A549 (cell line): Measurements from ENCODE around the gene USP2. TPM values are rescaled to one million over a fixed set of nuclear protein-coding genes. Genes with fewer than 3 reads are reported as not detected.

Experiments used
- ATAC-seq, 2 experiments: fragments of 200-7000 bp in 1 of 2; fragments of >200 bp in 1 of 2; cut with Nextera tagmentation in 1 of 2; cut with Tn5 transposase in 1 of 2; 3 replicates each; pipeline versions ENCODE4 v1.8.0 to v1.9.1; 2018 to 2020; ENCODE audit warnings: mild to moderate bottlenecking in 1 of 2, moderate library complexity in 1 of 2
- CTCF ChIA-PET: fragments of 300-600 bp; sonication (Branson Sonifier 250); formaldehyde crosslinking; extraction: SDS; loops from one replicate; lab custom pipeline; 2021; ENCODE audit warnings: antibody characterized with exemption, inconsistent platforms; lab: Yijun Ruan, JAX
- POLR2A ChIA-PET: fragments of 350-600 bp; formaldehyde crosslinking; extraction: SDS; loops from one replicate; lab custom pipeline; 2021; ENCODE audit warnings: antibody characterized with exemption, inconsistent platforms; lab: Yijun Ruan, JAX
- DNase-seq, 2 experiments: peaks; one replicate each; pipeline versions ENCODE4 v3.0.0 to v3.0.0-alpha.2; 2011 to 2016; ENCODE audit warnings: low read depth in 1 of 2, low spot score in 1 of 2
- FAIRE-seq: peaks from 2 replicates; lab custom pipeline; 2011; peaks lifted over from hg19 to GRCh38; lab: Jason Lieb, UNC
- H3K27ac ChIP-seq, 2 experiments: fragments of >200 bp; sonication (Bioruptor Twin); formaldehyde crosslinking; 3 replicates each; pipeline ENCODE4 v1.5.1; 2016 to 2017
- H3K4me1 ChIP-seq: fragments of >200 bp; sonication (Bioruptor Twin); formaldehyde crosslinking; 3 replicates; pipeline ENCODE4 v1.6.1; 2016
- H3K4me2 ChIP-seq: fragments of >200 bp; sonication (Bioruptor Twin); formaldehyde crosslinking; 3 replicates; pipeline ENCODE4 v1.6.1; 2016
- H3K4me3 ChIP-seq: fragments of >200 bp; sonication (Bioruptor Twin); formaldehyde crosslinking; 3 replicates; pipeline ENCODE4 v1.5.1; 2016
- H3K9me3 ChIP-seq: fragments of >200 bp; sonication (Bioruptor Twin); formaldehyde crosslinking; 3 replicates; pipeline ENCODE4 v1.6.1; 2016
- ATOH8 ChIP-seq: fragments of 250-450 bp; sonication (Bioruptor Pico); IDR thresholded peaks from 2 replicates; pipeline ENCODE4 v1.5.0; 2020; ENCODE audit warnings: low read depth, mild to moderate bottlenecking, moderate library complexity
- BHLHE40 ChIP-seq: IDR thresholded peaks from 2 replicates; pipeline ENCODE4 v1.6.1; 2012; ENCODE audit warnings: low read depth, low read length, inconsistent platforms
- CBX8 ChIP-seq: fragments of 200-600 bp; sonication (generic); IDR thresholded peaks from 2 replicates; pipeline ENCODE4 v1.6.1; 2016
- CEBPB ChIP-seq, 2 experiments: fragments of >200 bp in 1 of 2; sonication (Bioruptor Twin) in 1 of 2; formaldehyde crosslinking in 1 of 2; IDR thresholded peaks; 2 replicates each; pipeline ENCODE4 v1.6.1; 2012 to 2016
- CHD4 ChIP-seq: fragments of 200-600 bp; sonication (generic); IDR thresholded peaks from 2 replicates; pipeline ENCODE4 v1.6.1; 2016; ENCODE audit warnings: antibody characterized with exemption, mild to moderate bottlenecking, borderline replicate concordance
- EHF ChIP-seq: fragments of 250-450 bp; sonication (Bioruptor Pico); IDR thresholded peaks from 2 replicates; pipeline ENCODE4 v1.5.0; 2020; ENCODE audit warnings: mild to moderate bottlenecking
- ELK1 ChIP-seq: fragments of 150-350 bp; IDR thresholded peaks from 2 replicates; pipeline ENCODE4 v1.6.1; 2014; ENCODE audit warnings: low read depth, mild to moderate bottlenecking, low read length
- ESRRA ChIP-seq: fragments of 150-350 bp; IDR thresholded peaks from 2 replicates; pipeline ENCODE4 v1.6.1; 2014; ENCODE audit warnings: mild to moderate bottlenecking, low read length, borderline replicate concordance
- FOXS1 ChIP-seq: fragments of 250-450 bp; sonication (Bioruptor Pico); IDR thresholded peaks from 2 replicates; pipeline ENCODE4 v1.5.0; 2020; ENCODE audit warnings: mild to moderate bottlenecking, moderate library complexity
- GATA3 ChIP-seq: IDR thresholded peaks from 2 replicates; pipeline ENCODE4 v1.6.1; 2012; ENCODE audit warnings: borderline replicate concordance
- HOXA7 ChIP-seq: fragments of 250-450 bp; sonication (Bioruptor Pico); IDR thresholded peaks from 2 replicates; pipeline ENCODE4 v1.5.0; 2020; ENCODE audit warnings: mild to moderate bottlenecking, moderate library complexity
- HOXB5 ChIP-seq: fragments of 250-450 bp; sonication (Bioruptor Pico); IDR thresholded peaks from 2 replicates; pipeline ENCODE4 v1.5.0; 2020; ENCODE audit warnings: mild to moderate bottlenecking, moderate library complexity
- JUNB ChIP-seq: fragments of >200 bp; sonication (Bioruptor Twin); formaldehyde crosslinking; IDR thresholded peaks from 2 replicates; pipeline ENCODE4 v1.6.1; 2016
- KDM1A ChIP-seq: fragments of 200-600 bp; sonication (generic); IDR thresholded peaks from 2 replicates; pipeline ENCODE4 v1.6.1; 2016; ENCODE audit warnings: low read depth, mild to moderate bottlenecking
- KDM5A ChIP-seq: fragments of 200-600 bp; sonication (generic); IDR thresholded peaks from 2 replicates; pipeline ENCODE4 v1.6.1; 2016; ENCODE audit warnings: antibody characterized with exemption, mild to moderate bottlenecking
- MAFK ChIP-seq: fragments of 450-650 bp; IDR thresholded peaks from 2 replicates; pipeline ENCODE4 v1.6.1; 2014; ENCODE audit not compliant: partially characterized antibody
- MYC ChIP-seq: IDR thresholded peaks from 2 replicates; pipeline ENCODE4 v1.6.1; 2012; ENCODE audit warnings: mild to moderate bottlenecking, inconsistent platforms, low read length, improper control_type of control experiment, borderline replicate concordance
- PBX3 ChIP-seq: IDR thresholded peaks from 2 replicates; pipeline ENCODE4 v1.6.1; 2012
- PHF8 ChIP-seq: fragments of 200-600 bp; sonication (generic); IDR thresholded peaks from 2 replicates; pipeline ENCODE4 v1.6.1; 2016; ENCODE audit warnings: low read depth, mild to moderate bottlenecking, antibody characterized with exemption, moderate library complexity, borderline replicate concordance
- RAD21 ChIP-seq, 2 experiments: fragments of >200 bp in 1 of 2; sonication (Bioruptor Twin) in 1 of 2; formaldehyde crosslinking in 1 of 2; IDR thresholded peaks in 1 of 2; conservative IDR thresholded peaks in 1 of 2; 2 replicates in 1 of 2; 3 replicates in 1 of 2; pipeline ENCODE4 v1.6.1; 2012 to 2018; ENCODE audit warnings: inconsistent platforms in 1 of 2
- REST ChIP-seq: fragments of 200-600 bp; sonication (generic); IDR thresholded peaks from 2 replicates; pipeline ENCODE4 v1.6.1; 2016; ENCODE audit warnings: antibody characterized with exemption, mild to moderate bottlenecking, moderate library complexity
- TP53 ChIP-seq: fragments of 250-450 bp; sonication (Bioruptor Pico); IDR thresholded peaks from 2 replicates; pipeline ENCODE4 v1.5.0; 2021; ENCODE audit warnings: mild to moderate bottlenecking, moderate library complexity
- ZC3H11A ChIP-seq: fragments of 450-650 bp; IDR thresholded peaks from 2 replicates; pipeline ENCODE4 v1.6.1; 2014; ENCODE audit warnings: antibody characterized with exemption, mild to moderate bottlenecking
- ZNF302 ChIP-seq: fragments of 250-450 bp; sonication (Bioruptor Pico); IDR thresholded peaks from 2 replicates; pipeline ENCODE4 v1.9.0; 2021; ENCODE audit warnings: inconsistent platforms, mild to moderate bottlenecking, moderate library complexity
- WGBS: methylation state at CpG from one replicate; pipeline ENCODE4 v1.1.6; 2017; ENCODE audit errors: missing lambda C conversion rate; 5-methylcytosine and 5-hydroxymethylcytosine counted together
- polyA plus RNA-seq, 4 experiments: library from polyadenylated mRNA; depleted of rRNA in 3 of 4; stranded (reverse); fragments of >200 nt; fragmentation: RNase III in 1 of 4; extraction: RNeasy Plus Mini Kit Qiagen cat#74134 plus additional on column Dnase treatment in 1 of 4; gene quantifications; 2 replicates in 3 of 4; 3 replicates in 1 of 4; pipeline ENCODE4 v1.2.3, GENCODE V29; 2011 to 2017

USP2 gene
- polyA plus RNA-seq, 2 of the 4 experiments (the other 2 are of a cell fraction): 0.30 to 0.48 TPM

- no peak overlapping the region for H3K27ac ChIP-seq
- peaks cover 7% of the 10 kb centered on the region; the same call in 2 of the 3 replicates for H3K9me3 ChIP-seq
- no peak for DNase-seq
- H3K4me2 ChIP-seq: no peak overlapping the region
- 85% methylated on average over 1 of the region's 1 CpG for WGBS
- ChIA-PET CTCF (interaction anchor here (0.6 to 1.5 kb wide), 3 partner anchors 11 to 78 kb away, joined by 3 read pairs; no protein-coding TSS in a partner anchor), POLR2A (no interaction called here)
- no peak for TF ChIP-seq ESRRA
- no peak for TF ChIP-seq ELK1
- no peak for TF ChIP-seq MAFK
- TF ChIP-seq GATA3: no peak
- no peak for TF ChIP-seq ZNF302
- TF ChIP-seq PHF8: no peak
- TF ChIP-seq KDM5A: no peak
- no peak for TF ChIP-seq MYC
- no peak for TF ChIP-seq HOXA7
- TF ChIP-seq FOXS1 (CRISPR knock-in tag): no peak
- no peak for TF ChIP-seq TP53 (CRISPR knock-in tag)
- no peak for TF ChIP-seq CHD4
- TF ChIP-seq, all 56 proteins: peak for 0
- no peak for FAIRE-seq
- Histone ChIP-seq H3K4me1 (no peaks in the 10 kb centered on the region), H3K4me3 (no peak overlapping the region)
- no peak for ATAC-seq
Measured at GRCh38 chr11:119396835-119397234, 15.3 kb upstream of the USP2 start.

- POLR2A ChIA-PET: no interaction called here
- no peaks in the 10 kb centered on the region for H3K9me3 ChIP-seq
- TF ChIP-seq ATOH8 (CRISPR knock-in tag) (no peak), ZC3H11A (no peak), REST (no peak), MYC (no peak), CEBPB (IDR thresholded peaks at IDR 0.05) (no peak), KDM1A (no peak), JUNB (no peak), RAD21 (conservative IDR thresholded peaks at IDR 0.05 in 1 of 2, IDR thresholded peaks at IDR 0.05 in 1 of 2) (no peak), HOXB5 (CRISPR knock-in tag) (no peak), BHLHE40 (no peak), ESRRA (no peak), PBX3 (no peak), EHF (no peak), CBX8 (no peak)
- DNase-seq (no peak), FAIRE-seq (no peak), ATAC-seq (no peak)
- H3K4me2 ChIP-seq: no peak overlapping the region
- CTCF ChIA-PET: interaction anchor here (1.4 kb wide), 1 partner anchor 83 kb away, joined by 4 read pairs; no protein-coding TSS in a partner anchor
- no peaks in the 10 kb centered on the region for H3K4me1 ChIP-seq
- H3K27ac ChIP-seq: no peak overlapping the region
- H3K4me3 ChIP-seq: no peak overlapping the region
- 74% methylated on average over 7 of the region's 7 CpGs for WGBS
Measured at GRCh38 chr11:119391275-119391674, 9.8 kb upstream of the USP2 start.
